Osteocyte (in vitro differentiated cells): ENCODE results near the gene INO80B. TPM values are rescaled to one million over a fixed set of nuclear protein-coding genes. Genes with fewer than 3 reads are reported as not detected.

Source experiments
- DNase-seq: peaks from one replicate; pipeline ENCODE4 v3.0.0; 2021; ENCODE audit warnings: mixed read lengths; ENCODE audit not compliant: unreplicated experiment; ENCODE audit errors: extremely low spot score
- H3K27ac Mint-ChIP-seq: one replicate; pipeline ENCODE4 v1.8.0; 2021; ENCODE audit warnings: mild to moderate bottlenecking, mixed read lengths; ENCODE audit not compliant: unreplicated experiment
- H3K27me3 Mint-ChIP-seq: one replicate; pipeline ENCODE4 v1.8.0; 2021; ENCODE audit warnings: mixed read lengths; ENCODE audit not compliant: unreplicated experiment
- H3K36me3 Mint-ChIP-seq: one replicate; pipeline ENCODE4 v1.8.0; 2021; ENCODE audit warnings: mixed read lengths; ENCODE audit not compliant: unreplicated experiment
- H3K4me1 Mint-ChIP-seq: one replicate; pipeline ENCODE4 v1.8.0; 2021; ENCODE audit warnings: mixed read lengths; ENCODE audit not compliant: unreplicated experiment
- H3K4me3 Mint-ChIP-seq: one replicate; pipeline ENCODE4 v1.8.0; 2021; ENCODE audit warnings: mild to moderate bottlenecking, moderate library complexity, mixed read lengths; ENCODE audit not compliant: unreplicated experiment
- H3K9me3 Mint-ChIP-seq: one replicate; pipeline ENCODE4 v1.8.0; 2021; ENCODE audit warnings: mixed read lengths; ENCODE audit not compliant: unreplicated experiment
- total RNA-seq: library from RNA; stranded (reverse); gene quantifications from 2 replicates; pipeline ENCODE4 v1.2.1, GENCODE V29; 2021
- TF ChIP-seq, protein P1 (sequence below): fragments of 200-600 bp; sonication (generic); IDR thresholded peaks from 2 replicates; pipeline ENCODE4 v1.5.0; 2021; ENCODE audit warnings: antibody characterized with exemption, mild to moderate bottlenecking, moderate library complexity

The INO80B gene
- total RNA-seq, 1 donor from 2014 or later, result 41.9 TPM

DNA sequence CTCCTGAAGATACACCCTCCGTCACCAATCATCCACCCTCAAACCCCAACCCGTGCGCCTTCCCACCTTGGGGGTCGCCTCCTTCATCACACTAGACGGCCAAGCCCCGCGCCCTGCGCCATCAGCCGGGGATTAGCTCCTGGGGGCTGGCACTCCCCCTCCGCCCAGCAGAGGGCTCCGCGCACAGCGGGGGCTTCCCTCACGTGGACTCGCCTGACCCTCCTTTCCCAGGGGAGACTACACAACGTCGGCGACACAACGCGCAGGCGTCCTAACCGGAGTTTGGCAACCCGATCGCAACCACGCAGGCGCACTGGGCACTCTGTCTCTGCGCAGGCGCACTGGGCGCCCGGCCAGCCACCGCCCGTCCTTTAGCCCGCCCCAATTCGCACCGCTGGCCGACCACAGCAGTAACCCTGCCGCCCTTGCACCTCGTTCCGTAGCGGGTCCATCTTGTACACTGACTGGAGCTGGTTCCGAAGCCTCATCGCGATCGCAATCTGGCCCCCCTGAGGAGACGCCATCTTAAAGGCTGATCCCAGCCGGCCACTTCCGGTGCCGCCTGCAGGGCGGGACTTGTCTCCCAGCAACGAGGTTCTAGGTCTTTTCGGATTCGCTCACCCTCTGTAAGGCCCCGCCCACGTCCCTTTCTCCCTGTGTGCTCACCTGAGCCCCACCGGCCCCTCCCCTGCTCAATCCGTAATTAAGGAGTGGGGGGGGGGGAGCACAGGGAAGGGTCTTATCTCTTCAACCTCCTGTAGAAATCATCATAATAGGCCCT is 52.4 kb downstream of the INO80B start, which contains the start of gene PCGF1:
Gene PCGF1, minus strand, starts transcription at position 551 of the 781 bp plus-strand sequence. Its CDS starts 27 bp downstream, at position 524.
- Mint-ChIP-seq H3K27ac (peak within 1 kb of the TSS; percentile 100), H3K36me3 (peaks cover 20% of the 10 kb centered on the region), H3K9me3 (no peaks in the 10 kb centered on the region), H3K4me3 (peak within 1 kb of the TSS; percentile 98), H3K27me3 (peaks cover 34% of the 10 kb centered on the region), H3K4me1 (peaks cover 58% of the 10 kb centered on the region)
- TF ChIP-seq, protein P1, sequence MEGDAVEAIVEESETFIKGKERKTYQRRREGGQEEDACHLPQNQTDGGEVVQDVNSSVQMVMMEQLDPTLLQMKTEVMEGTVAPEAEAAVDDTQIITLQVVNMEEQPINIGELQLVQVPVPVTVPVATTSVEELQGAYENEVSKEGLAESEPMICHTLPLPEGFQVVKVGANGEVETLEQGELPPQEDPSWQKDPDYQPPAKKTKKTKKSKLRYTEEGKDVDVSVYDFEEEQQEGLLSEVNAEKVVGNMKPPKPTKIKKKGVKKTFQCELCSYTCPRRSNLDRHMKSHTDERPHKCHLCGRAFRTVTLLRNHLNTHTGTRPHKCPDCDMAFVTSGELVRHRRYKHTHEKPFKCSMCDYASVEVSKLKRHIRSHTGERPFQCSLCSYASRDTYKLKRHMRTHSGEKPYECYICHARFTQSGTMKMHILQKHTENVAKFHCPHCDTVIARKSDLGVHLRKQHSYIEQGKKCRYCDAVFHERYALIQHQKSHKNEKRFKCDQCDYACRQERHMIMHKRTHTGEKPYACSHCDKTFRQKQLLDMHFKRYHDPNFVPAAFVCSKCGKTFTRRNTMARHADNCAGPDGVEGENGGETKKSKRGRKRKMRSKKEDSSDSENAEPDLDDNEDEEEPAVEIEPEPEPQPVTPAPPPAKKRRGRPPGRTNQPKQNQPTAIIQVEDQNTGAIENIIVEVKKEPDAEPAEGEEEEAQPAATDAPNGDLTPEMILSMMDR, result peak; percentile 49
- DNase-seq, result peak; percentile 98

Other genes with a start within 250 kb of the INO80B start
- 1.6 and 2.3 TPM in 2 replicates for gene SLC4A5, start 111.7 kb upstream of the INO80B start, total RNA-seq
- gene DCTN1, start 74.8 kb upstream of the INO80B start, total RNA-seq, result 182 and 186 TPM in 2 replicates
- 2.4 and 2.8 TPM in 2 replicates for gene C2orf81, start 33.5 kb upstream of the INO80B start, total RNA-seq
- gene WDR54, start 33.4 kb upstream of the INO80B start, total RNA-seq, result 15.8 and 16.2 TPM in 2 replicates
- 19.1 and 22.1 TPM in 2 replicates for gene RTKN, start 13.2 kb upstream of the INO80B start, total RNA-seq
- 86.3 and 96.1 TPM in 2 replicates for gene WBP1, start 3.4 kb downstream of the INO80B start, total RNA-seq
- 55.9 and 59.5 TPM in 2 replicates for gene MOGS, start 10.3 kb downstream of the INO80B start, total RNA-seq
- 61.5 and 67.5 TPM in 2 replicates for gene MRPL53, start 17.6 kb downstream of the INO80B start, total RNA-seq
- gene CCDC142, start 27.9 kb downstream of the INO80B start, total RNA-seq, result 20.6 TPM in 2 replicates
- gene TTC31, start 28.0 kb downstream of the INO80B start, total RNA-seq, result 24.2 and 24.3 TPM in 2 replicates
- gene LBX2, start 44.5 kb downstream of the INO80B start, total RNA-seq, result 1.0 and 1.1 TPM in 2 replicates
- 32.2 and 32.5 TPM in 2 replicates for gene PCGF1, start 52.6 kb downstream of the INO80B start, total RNA-seq
- gene TLX2, start 59.4 kb downstream of the INO80B start, total RNA-seq, result not detected in 2 replicates
- gene DQX1, start 71.1 kb downstream of the INO80B start, total RNA-seq, result 0.26 and 0.32 TPM in 2 replicates
- gene AUP1, start 74.6 kb downstream of the INO80B start, total RNA-seq, result 96.3 and 97.1 TPM in 2 replicates
- 32.0 and 32.3 TPM in 2 replicates for gene HTRA2, start 74.8 kb downstream of the INO80B start, total RNA-seq
- 58.1 and 62.1 TPM in 2 replicates for gene LOXL3, start 98.9 kb downstream of the INO80B start, total RNA-seq
- gene DOK1, start 99.6 kb downstream of the INO80B start, total RNA-seq, result 15.8 and 17.7 TPM in 2 replicates
- gene M1AP, start 193.2 kb downstream of the INO80B start, total RNA-seq, result not detected in 2 replicates
- 12.1 and 14.2 TPM in 2 replicates for gene SEMA4F, start 199.2 kb downstream of the INO80B start, total RNA-seq